Esophagus muscularis mucosa (tissue), 4 donors: ENCODE results near the gene IER2.

Experiments used
- CTCF ChIP-seq, 3 experiments: fragments of 200-600 bp in 2 of 3; fragments of 450-650 bp in 1 of 3; sonication (generic) in 2 of 3; IDR thresholded peaks; one replicate each; pipeline ENCODE4 v1.5.1; 2017 to 2019; ENCODE audit warnings: antibody characterized with exemption in 3 of 3, mild to moderate bottlenecking in 2 of 3, moderate library complexity in 1 of 3
- EP300 ChIP-seq: sonication (generic); formaldehyde crosslinking; IDR thresholded peaks from one replicate; pipeline ENCODE4 v1.6.1; 2017; ENCODE audit warnings: antibody characterized with exemption
- POLR2A ChIP-seq: fragments of 450-650 bp; IDR thresholded peaks from one replicate; pipeline ENCODE4 v1.6.1; 2017; ENCODE audit warnings: antibody characterized with exemption, moderate library complexity, mild to moderate bottlenecking, low read depth
- POLR2AphosphoS5 ChIP-seq, 2 donors: sonication (generic); formaldehyde crosslinking; IDR thresholded peaks; one replicate each; pipeline ENCODE4 v1.6.1; 2017; ENCODE audit warnings: antibody characterized with exemption in 2 of 2

- no peak for TF ChIP-seq CTCF (IDR thresholded peaks at IDR 0.05)
- no peak for TF ChIP-seq POLR2A
- no peak for TF ChIP-seq EP300
- TF ChIP-seq POLR2AphosphoS5 (IDR thresholded peaks at IDR 0.05) = no peak
These were observed 47.9 kb upstream of the IER2 start for GRCh38 chr19:13102416-13102665.
